NOMO-1 treated with DMSO at 0.1 percent for 48 hours (cell line): ENCODE data around the gene UBXN1.

Experiments used
- DNase-seq: peaks from one replicate; lab custom pipeline; 2025; ENCODE audit not compliant: unreplicated experiment; lab: John Stamatoyannopoulos, UW

UBXN1 gene

GRCh38 chr11:62678770-62679696, at the start of gene UBXN1:
UBXN1 (minus strand) TSS chr11:62679073; CDS start chr11:62678923, 150 bp downstream.
- DNase-seq, result peak; percentile 93

- peak; percentile 91 for DNase-seq
Measured at GRCh38 chr11:62728171-62728988, 49.5 kb upstream of the UBXN1 start, which contains the start of gene TTC9C. TTC9C (plus strand) TSS chr11:62728486; CDS start chr11:62728849, 363 bp downstream.

GRCh38 chr11:62727872-62728170, 48.9 kb upstream of the UBXN1 start:
- DNase-seq, result peak; percentile 97

- DNase-seq, result peak; percentile 100
Measured at GRCh38 chr11:62727165-62727871, 48.4 kb upstream of the UBXN1 start, which contains the start of gene HNRNPUL2. HNRNPUL2 (minus strand) TSS chr11:62727457; CDS start chr11:62727156, 301 bp downstream.

GRCh38 chr11:62726915-62727164, 48.0 kb upstream of the UBXN1 start:
- DNase-seq, result no peak

GRCh38 chr11:62726156-62726914, 47.5 kb upstream of the UBXN1 start:
- DNase-seq, result no peak

GRCh38 chr11:62725646-62726045, 46.8 kb upstream of the UBXN1 start:
- DNase-seq, result no peak

- no peak for DNase-seq
Measured at GRCh38 chr11:62724171-62724570, 45.3 kb upstream of the UBXN1 start.

- DNase-seq, result no peak
Measured at GRCh38 chr11:62721994-62722393, 43.1 kb upstream of the UBXN1 start.

GRCh38 chr11:62719302-62719978, 40.6 kb upstream of the UBXN1 start:
- no peak for DNase-seq

GRCh38 chr11:62716816-62717215, 37.9 kb upstream of the UBXN1 start:
- DNase-seq, result no peak

GRCh38 chr11:62716206-62716605, 37.3 kb upstream of the UBXN1 start:
- no peak for DNase-seq

GRCh38 chr11:62715150-62716130, 36.6 kb upstream of the UBXN1 start:
- no peak for DNase-seq

GRCh38 chr11:62713343-62713742, 34.5 kb upstream of the UBXN1 start:
- DNase-seq, result no peak

- no peak for DNase-seq
Measured at GRCh38 chr11:62712861-62713260, 34.0 kb upstream of the UBXN1 start.

- no peak for DNase-seq
Measured at GRCh38 chr11:62712276-62712812, 33.5 kb upstream of the UBXN1 start.

GRCh38 chr11:62710001-62710345, 31.1 kb upstream of the UBXN1 start:
- no peak for DNase-seq

- peak; percentile 99 for DNase-seq
Measured at GRCh38 chr11:62709247-62710000, 30.6 kb upstream of the UBXN1 start.
